K562 (cell line): ENCODE measurements around the gene CDT1. TPM values are rescaled to one million over a fixed set of nuclear protein-coding genes. Genes with fewer than 3 reads are reported as not detected.
A peak's percentile ranks its signal among the peaks of the same experiment; 100 is the strongest.

Experiments used
- ATF2 ChIP-seq: sonication (generic); formaldehyde crosslinking; IDR thresholded peaks from 2 replicates; pipeline ENCODE4 v1.8.1; 2022; ENCODE audit warnings: missing genetic modification reagents
- CCAR2 ChIP-seq: fragments of 200-400 bp; formaldehyde crosslinking; IDR thresholded peaks from 2 replicates; pipeline ENCODE4 v1.6.1; 2017; ENCODE audit warnings: mild to moderate bottlenecking, low read depth, low read length
- CEBPB ChIP-seq: fragments of 450-650 bp; IDR thresholded peaks from 2 replicates; pipeline ENCODE4 v1.6.1; 2016; ENCODE audit warnings: missing genetic modification characterization, missing compliant biosample characterization
- ELF4 ChIP-seq: fragments of 450-650 bp; formaldehyde crosslinking; IDR thresholded peaks from 2 replicates; pipeline ENCODE4 v1.4.0; 2022; ENCODE audit warnings: missing genetic modification characterization
- KAT7 ChIP-seq: sonication (generic); formaldehyde crosslinking; IDR thresholded peaks from 2 replicates; pipeline ENCODE4 v1.8.0; 2022; ENCODE audit warnings: missing genetic modification reagents, mild to moderate bottlenecking, borderline replicate concordance
- MAZ ChIP-seq, 2 experiments: fragments of 450-650 bp in 1 of 2; sonication (generic) in 1 of 2; formaldehyde crosslinking; IDR thresholded peaks in 1 of 2; conservative IDR thresholded peaks in 1 of 2; 2 replicates each; pipeline versions ENCODE4 v1.4.0 to v1.5.0; 2020; ENCODE audit warnings: mild to moderate bottlenecking in 1 of 2, missing genetic modification reagents in 1 of 2
- MIER1 ChIP-seq: fragments of 450-650 bp; IDR thresholded peaks from 2 replicates; pipeline ENCODE4 v1.6.1; 2016; ENCODE audit warnings: antibody characterized with exemption, mild to moderate bottlenecking, low read depth
- MXI1 ChIP-seq: IDR thresholded peaks from 2 replicates; pipeline ENCODE4 v1.6.1; 2011; ENCODE audit warnings: low read depth, mild to moderate bottlenecking, improper control_type of control experiment, low read length
- RAD21 ChIP-seq, 2 experiments: fragments of 250-450 bp in 1 of 2; fragments of 450-650 bp in 1 of 2; sonication (Bioruptor Pico) in 1 of 2; formaldehyde crosslinking in 1 of 2; IDR thresholded peaks in 1 of 2; conservative IDR thresholded peaks in 1 of 2; 2 replicates each; pipeline versions ENCODE4 v1.4.0 to v1.8.0; 2020 to 2022; ENCODE audit warnings: mild to moderate bottlenecking in 2 of 2, moderate library complexity in 1 of 2
- RNF2 ChIP-seq: sonication (generic); IDR thresholded peaks from 2 replicates; pipeline ENCODE4 v1.6.1; 2016
- SMAD2 ChIP-seq: fragments of 150-350 bp; IDR thresholded peaks from 2 replicates; pipeline ENCODE4 v1.6.1; 2014; ENCODE audit warnings: low read depth, mild to moderate bottlenecking, low read length
- SP1 ChIP-seq: sonication (generic); formaldehyde crosslinking; IDR thresholded peaks from 2 replicates; pipeline ENCODE4 v1.8.1; 2022; ENCODE audit warnings: mild to moderate bottlenecking, missing genetic modification reagents
- U2AF1 ChIP-seq: fragments of 200-400 bp; formaldehyde crosslinking; optimal IDR thresholded peaks from 2 replicates; pipeline ENCODE3; 2017; ENCODE audit warnings: mild to moderate bottlenecking, low read depth, low read length, moderate library complexity
- XRCC5 ChIP-seq: fragments of 200-400 bp; formaldehyde crosslinking; IDR thresholded peaks from 2 replicates; pipeline ENCODE4 v1.6.1; 2017; ENCODE audit warnings: low read depth, mild to moderate bottlenecking, low read length
- ZBTB2 ChIP-seq: fragments of 450-650 bp; IDR thresholded peaks from 2 replicates; pipeline ENCODE4 v1.6.1; 2016; ENCODE audit warnings: antibody characterized with exemption
- ZNF696 ChIP-seq: fragments of 250-450 bp; sonication (Bioruptor Pico); conservative IDR thresholded peaks from 2 replicates; pipeline ENCODE4 v1.4.0; 2020; ENCODE audit warnings: mild to moderate bottlenecking, moderate library complexity
- polyA plus RNA-seq, 8 experiments: library from polyadenylated mRNA; depleted of rRNA in 4 of 8; stranded (reverse) in 5 of 8; unstranded in 3 of 8; fragments of >200 nt; fragmentation: Nextera tagmentation in 2 of 8; fragmentation: Illumina TruSeq in 1 of 8; extraction: Ambion mirVana in 2 of 8; extraction: Trizol in 1 of 8; gene quantifications; 2 replicates each; pipeline versions ENCODE4 v1.2.1 to v1.2.3, GENCODE V29; 2011 to 2014; ENCODE audit warnings: inconsistent platforms in 1 of 8, missing spikeins in 1 of 8
- total RNA-seq, 7 experiments: library from RNA; depleted of rRNA in 6 of 7; stranded (reverse); fragments of >200 nt in 6 of 7; fragmentation: Illumina TruSeq in 2 of 7; extraction: Trizol in 2 of 7; gene quantifications; 2 replicates each; pipeline versions ENCODE4 v1.2.1 to v1.2.3, GENCODE V29; 2011 to 2021; ENCODE audit warnings: low replicate concordance in 1 of 7
- TF ChIP-seq, protein P1 (sequence below): fragments of 150-350 bp; conservative IDR thresholded peaks from 2 replicates; pipeline ENCODE4 v1.6.1; 2014; ENCODE audit warnings: low read length
- TF ChIP-seq, protein P2 (sequence below): fragments of 450-650 bp; IDR thresholded peaks from 2 replicates; pipeline ENCODE4 v1.6.1; 2016; ENCODE audit warnings: borderline replicate concordance
- TF ChIP-seq, protein P3 (sequence below): fragments of 450-650 bp; formaldehyde crosslinking; IDR thresholded peaks from 2 replicates; pipeline ENCODE4 v1.4.0; 2022; ENCODE audit warnings: mild to moderate bottlenecking, moderate library complexity

The CDT1 gene
- total and polyA plus RNA-seq, 9 of the 15 experiments (the other 6 are each of a cell fraction or from before 2014, with no cell fraction given): 0.92 to 178 (median 14.2) TPM

GRCh38 chr16:88783391-88784073, 20.1 kb upstream of the CDT1 start (continued):
- TF ChIP-seq, protein P1, sequence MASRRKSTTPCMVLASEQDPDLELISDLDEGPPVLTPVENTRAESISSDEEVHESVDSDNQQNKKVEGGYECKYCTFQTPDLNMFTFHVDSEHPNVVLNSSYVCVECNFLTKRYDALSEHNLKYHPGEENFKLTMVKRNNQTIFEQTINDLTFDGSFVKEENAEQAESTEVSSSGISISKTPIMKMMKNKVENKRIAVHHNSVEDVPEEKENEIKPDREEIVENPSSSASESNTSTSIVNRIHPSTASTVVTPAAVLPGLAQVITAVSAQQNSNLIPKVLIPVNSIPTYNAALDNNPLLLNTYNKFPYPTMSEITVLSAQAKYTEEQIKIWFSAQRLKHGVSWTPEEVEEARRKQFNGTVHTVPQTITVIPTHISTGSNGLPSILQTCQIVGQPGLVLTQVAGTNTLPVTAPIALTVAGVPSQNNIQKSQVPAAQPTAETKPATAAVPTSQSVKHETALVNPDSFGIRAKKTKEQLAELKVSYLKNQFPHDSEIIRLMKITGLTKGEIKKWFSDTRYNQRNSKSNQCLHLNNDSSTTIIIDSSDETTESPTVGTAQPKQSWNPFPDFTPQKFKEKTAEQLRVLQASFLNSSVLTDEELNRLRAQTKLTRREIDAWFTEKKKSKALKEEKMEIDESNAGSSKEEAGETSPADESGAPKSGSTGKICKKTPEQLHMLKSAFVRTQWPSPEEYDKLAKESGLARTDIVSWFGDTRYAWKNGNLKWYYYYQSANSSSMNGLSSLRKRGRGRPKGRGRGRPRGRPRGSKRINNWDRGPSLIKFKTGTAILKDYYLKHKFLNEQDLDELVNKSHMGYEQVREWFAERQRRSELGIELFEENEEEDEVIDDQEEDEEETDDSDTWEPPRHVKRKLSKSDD: no peak
- TF ChIP-seq ZBTB2 (no peak), RAD21 (CRISPR knock-in tag; conservative IDR thresholded peaks at IDR 0.05 in 1 of 2, IDR thresholded peaks at IDR 0.05 in 1 of 2) (0 out of 4 replicates have a peak, but pooled peaks of 1 of the 2 experiments have one; percentile 1), ATF2 (CRISPR knock-in tag) (no peak), MAZ (CRISPR knock-in tag; conservative IDR thresholded peaks at IDR 0.05 in 1 of 2, IDR thresholded peaks at IDR 0.05 in 1 of 2) (0 out of 4 replicates have a peak, but pooled peaks of 1 of the 2 experiments have one; percentile 48), KAT7 (CRISPR knock-in tag) (peak; percentile 55; the same call in 1 of the 2 replicates), CEBPB (tag) (no peak), RNF2 (peak; percentile 9; the same call in 1 of the 2 replicates), SMAD2 (no peak), SP1 (no peak), ZNF696 (CRISPR knock-in tag) (no peak), ELF4 (no peak), MIER1 (no peak), XRCC5 (no peak), CCAR2 (no peak), MXI1 (0 out of 2 replicates have a peak, but pooled peaks have one; percentile 12), U2AF1 (no peak)
- TF ChIP-seq, protein P2, sequence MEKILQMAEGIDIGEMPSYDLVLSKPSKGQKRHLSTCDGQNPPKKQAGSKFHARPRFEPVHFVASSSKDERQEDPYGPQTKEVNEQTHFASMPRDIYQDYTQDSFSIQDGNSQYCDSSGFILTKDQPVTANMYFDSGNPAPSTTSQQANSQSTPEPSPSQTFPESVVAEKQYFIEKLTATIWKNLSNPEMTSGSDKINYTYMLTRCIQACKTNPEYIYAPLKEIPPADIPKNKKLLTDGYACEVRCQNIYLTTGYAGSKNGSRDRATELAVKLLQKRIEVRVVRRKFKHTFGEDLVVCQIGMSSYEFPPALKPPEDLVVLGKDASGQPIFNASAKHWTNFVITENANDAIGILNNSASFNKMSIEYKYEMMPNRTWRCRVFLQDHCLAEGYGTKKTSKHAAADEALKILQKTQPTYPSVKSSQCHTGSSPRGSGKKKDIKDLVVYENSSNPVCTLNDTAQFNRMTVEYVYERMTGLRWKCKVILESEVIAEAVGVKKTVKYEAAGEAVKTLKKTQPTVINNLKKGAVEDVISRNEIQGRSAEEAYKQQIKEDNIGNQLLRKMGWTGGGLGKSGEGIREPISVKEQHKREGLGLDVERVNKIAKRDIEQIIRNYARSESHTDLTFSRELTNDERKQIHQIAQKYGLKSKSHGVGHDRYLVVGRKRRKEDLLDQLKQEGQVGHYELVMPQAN: peak; percentile 24; the same call in 1 of the 2 replicates
- TF ChIP-seq, protein P3, sequence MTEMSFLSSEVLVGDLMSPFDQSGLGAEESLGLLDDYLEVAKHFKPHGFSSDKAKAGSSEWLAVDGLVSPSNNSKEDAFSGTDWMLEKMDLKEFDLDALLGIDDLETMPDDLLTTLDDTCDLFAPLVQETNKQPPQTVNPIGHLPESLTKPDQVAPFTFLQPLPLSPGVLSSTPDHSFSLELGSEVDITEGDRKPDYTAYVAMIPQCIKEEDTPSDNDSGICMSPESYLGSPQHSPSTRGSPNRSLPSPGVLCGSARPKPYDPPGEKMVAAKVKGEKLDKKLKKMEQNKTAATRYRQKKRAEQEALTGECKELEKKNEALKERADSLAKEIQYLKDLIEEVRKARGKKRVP (CRISPR knock-in tag): peak; percentile 9; the same call in 1 of the 2 replicates
